ENCODE data around the gene ZNF662.
"Not testable (repeated sequence)": the region's sequence is repeated elsewhere in the genome, so short reads cannot be mapped to it uniquely, and the experiment has no call there.

Gene ZNF662

GRCh38 chr3:42880601-42881451, 25.1 kb upstream of the ZNF662 start:
- DNase-seq: peak; percentile 84 to 91
- Histone ChIP-seq H3K4me1 (peaks cover 0 to 11% (median 5%) of the 10 kb centered on the region in 4 donors), H3K9me3 (no peaks in the 10 kb centered on the region), H3K36me3 (no peaks in the 10 kb centered on the region), H3K27me3 (no peaks in the 10 kb centered on the region), H3K4me3 (peak overlapping the region; percentile 65 to 66), H3K27ac (peak overlapping the region; percentile 77 to 84)
- intact Hi-C loops (cut with DNase I; ENCODE audit: low total_unique reads): loop anchor here (2.0 to 5.0 kb wide), 2 partner anchors 49 to 100 kb away; no protein-coding TSS in a partner anchor
- peak; percentile 95 to 96 for TF ChIP-seq CTCF (IDR thresholded peaks at IDR 0.05)

- DNase-seq, H3K27ac ChIP-seq, H3K4me3 ChIP-seq, H3K36me3 ChIP-seq, H3K9me3 ChIP-seq, H3K27me3 ChIP-seq: not testable (repeated sequence)
- H3K4me1 ChIP-seq: peaks cover 0 to 11% (median 5%) of the 10 kb centered on the region in 4 donors
- intact Hi-C loops (cut with DNase I; ENCODE audit: low total_unique reads): loop anchor here (5.0 kb wide), 1 partner anchor 51 kb away; no protein-coding TSS in a partner anchor
Observed at GRCh38 chr3:42883251-42883930, 22.6 kb upstream of the ZNF662 start.

GRCh38 chr3:42884324-42884723, 21.6 kb upstream of the ZNF662 start:
- no peak for TF ChIP-seq CTCF (IDR thresholded peaks at IDR 0.05)
- H3K4me3 ChIP-seq: no peak overlapping the region
- H3K36me3 ChIP-seq: no peaks in the 10 kb centered on the region
- H3K27ac ChIP-seq: no peak overlapping the region
- no peaks in the 10 kb centered on the region for H3K9me3 ChIP-seq
- intact Hi-C loops (cut with DNase I; ENCODE audit: low total_unique reads): loop anchor here (5.0 kb wide), 1 partner anchor 52 kb away; no protein-coding TSS in a partner anchor
- peaks cover 0 to 11% (median 5%) of the 10 kb centered on the region in 4 donors for H3K4me1 ChIP-seq
- no peaks in the 10 kb centered on the region for H3K27me3 ChIP-seq
- no peak for DNase-seq

- Histone ChIP-seq H3K4me1 (peaks cover 0 to under 1% (median 0%) of the 10 kb centered on the region in 4 donors), H3K27ac (no peak overlapping the region), H3K4me3 (no peak overlapping the region), H3K27me3 (no peaks in the 10 kb centered on the region), H3K9me3 (no peaks in the 10 kb centered on the region), H3K36me3 (no peaks in the 10 kb centered on the region)
- DNase-seq: no peak
- no peak for TF ChIP-seq CTCF (IDR thresholded peaks at IDR 0.05)
- intact Hi-C loops (cut with DNase I; ENCODE audit: low total_unique reads): no loop called here
Observed at GRCh38 chr3:42886294-42886822, 19.6 kb upstream of the ZNF662 start.

GRCh38 chr3:42887084-42887483, 18.9 kb upstream of the ZNF662 start:
- no peak for TF ChIP-seq CTCF (IDR thresholded peaks at IDR 0.05)
- Histone ChIP-seq H3K4me3 (no peak overlapping the region), H3K36me3 (no peaks in the 10 kb centered on the region), H3K27ac (no peak overlapping the region), H3K4me1 (no peaks in the 10 kb centered on the region), H3K27me3 (no peaks in the 10 kb centered on the region), H3K9me3 (no peaks in the 10 kb centered on the region)
- intact Hi-C loops (cut with DNase I; ENCODE audit: low total_unique reads): no loop called here
- DNase-seq: no peak

- no peaks in the 10 kb centered on the region for H3K36me3 ChIP-seq
- no peaks in the 10 kb centered on the region for H3K27me3 ChIP-seq
- H3K4me3 ChIP-seq: no peak overlapping the region
- no peak overlapping the region for H3K27ac ChIP-seq
- H3K4me1 ChIP-seq: no peaks in the 10 kb centered on the region
- no peaks in the 10 kb centered on the region for H3K9me3 ChIP-seq
- DNase-seq: no peak
- no peak for TF ChIP-seq CTCF (IDR thresholded peaks at IDR 0.05)
- intact Hi-C loops (cut with DNase I; ENCODE audit: low total_unique reads): no loop called here
Observed at GRCh38 chr3:42891042-42891441, 14.9 kb upstream of the ZNF662 start.

All from tibial artery (tissue), 4 donors.